Esophagus muscularis mucosa (tissue), 4 donors: Measurements from ENCODE around the gene FERMT2.

Experiments
- CTCF ChIP-seq, 3 experiments: fragments of 200-600 bp in 2 of 3; fragments of 450-650 bp in 1 of 3; sonication (generic) in 2 of 3; IDR thresholded peaks; one replicate each; pipeline ENCODE4 v1.5.1; 2017 to 2019; ENCODE audit warnings: antibody characterized with exemption in 3 of 3, mild to moderate bottlenecking in 2 of 3, moderate library complexity in 1 of 3
- EP300 ChIP-seq: sonication (generic); formaldehyde crosslinking; IDR thresholded peaks from one replicate; pipeline ENCODE4 v1.6.1; 2017; ENCODE audit warnings: antibody characterized with exemption
- POLR2A ChIP-seq: fragments of 450-650 bp; IDR thresholded peaks from one replicate; pipeline ENCODE4 v1.6.1; 2017; ENCODE audit warnings: antibody characterized with exemption, moderate library complexity, mild to moderate bottlenecking, low read depth

DNA sequence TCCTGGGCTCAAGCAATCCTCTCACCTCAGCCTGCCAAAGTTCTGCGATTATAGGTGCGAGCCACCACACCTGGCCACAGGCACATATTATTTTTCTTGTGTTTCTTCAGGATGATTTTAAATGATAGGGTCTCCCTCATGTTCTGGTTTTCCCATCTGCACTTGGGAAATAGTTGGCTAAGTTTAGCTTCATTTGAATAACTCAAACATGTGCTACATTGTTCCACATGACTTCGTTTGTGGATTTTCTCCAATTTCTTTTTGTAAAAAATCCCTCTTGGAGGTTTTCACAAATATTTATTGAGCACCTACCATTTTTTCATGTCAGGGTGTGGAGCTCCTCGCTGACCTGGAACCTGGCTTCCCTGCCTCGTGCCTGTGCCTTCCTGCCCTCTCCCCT, 104.3 kb downstream of the FERMT2 start:
- no peak for TF ChIP-seq CTCF (IDR thresholded peaks at IDR 0.05)
- TF ChIP-seq POLR2A: no peak
- TF ChIP-seq EP300: no peak
